ENCODE measurements around the gene MYH11. TPM values are rescaled to one million over a fixed set of nuclear protein-coding genes. Genes with fewer than 3 reads are reported as not detected.

Gene MYH11
- total and polyA plus RNA-seq, 2 of the 13 experiments (the other 11 are each of a cell fraction or from before 2014, with no cell fraction given): not detected

GRCh38 chr16:15888072-15888976 is 31.5 kb upstream of the MYH11 start, which contains the start of gene CEP20 (continued):
- TF ChIP-seq ZFP82 (CRISPR knock-in tag; IDR thresholded peaks at IDR 0.05; ENCODE audit: borderline replicate concordance) (no peak; the same call in 1 of the 2 replicates), IRF2 (CRISPR knock-in tag; IDR thresholded peaks at IDR 0.05) (peak; percentile 69; the same call in 1 of the 2 replicates), ZNF687 (CRISPR knock-in tag; IDR thresholded peaks at IDR 0.05) (peak; percentile 88), AGO2 (optimal IDR thresholded peaks at IDR 0.05; ENCODE audit: low read depth, low read length) (peak; percentile 73), KAT7 (CRISPR knock-in tag; IDR thresholded peaks at IDR 0.05; ENCODE audit: borderline replicate concordance) (0 out of 2 replicates have a peak, but pooled peaks have one; percentile 33), RCOR2 (CRISPR knock-in tag; IDR thresholded peaks at IDR 0.05) (no peak), POGZ (CRISPR knock-in tag; IDR thresholded peaks at IDR 0.05) (peak; percentile 80; the same call in 1 of the 2 replicates), RARG (CRISPR knock-in tag; IDR thresholded peaks at IDR 0.05; ENCODE audit: low read depth) (no peak), DRAP1 (CRISPR knock-in tag; IDR thresholded peaks at IDR 0.05) (peak; percentile 98), ZNF207 (IDR thresholded peaks at IDR 0.05; ENCODE audit: borderline replicate concordance) (no peak), HOXA3 (CRISPR knock-in tag; IDR thresholded peaks at IDR 0.05) (peak; percentile 77), CCDC6 (CRISPR knock-in tag; IDR thresholded peaks at IDR 0.05) (peak; percentile 59; the same call in 1 of the 2 replicates), SOX6 (IDR thresholded peaks at IDR 0.05) (no peak), SOX6 (CRISPR knock-in tag; IDR thresholded peaks at IDR 0.05) (peak; percentile 12; the same call in 1 of the 2 replicates), XBP1 (CRISPR knock-in tag; IDR thresholded peaks at IDR 0.05) (no peak), RFX5 (IDR thresholded peaks at IDR 0.05; ENCODE audit: low read depth, low read length) (peak; percentile 75), ZNF30 (CRISPR knock-in tag; IDR thresholded peaks at IDR 0.05) (no peak; the same call in 1 of the 2 replicates), SP5 (CRISPR knock-in tag; IDR thresholded peaks at IDR 0.05; ENCODE audit: borderline replicate concordance, low read depth) (peak; percentile 95), PRDM4 (CRISPR knock-in tag; IDR thresholded peaks at IDR 0.05; ENCODE audit: borderline replicate concordance) (0 out of 2 replicates have a peak, but pooled peaks have one; percentile 30)
- TF ChIP-seq, protein P1, sequence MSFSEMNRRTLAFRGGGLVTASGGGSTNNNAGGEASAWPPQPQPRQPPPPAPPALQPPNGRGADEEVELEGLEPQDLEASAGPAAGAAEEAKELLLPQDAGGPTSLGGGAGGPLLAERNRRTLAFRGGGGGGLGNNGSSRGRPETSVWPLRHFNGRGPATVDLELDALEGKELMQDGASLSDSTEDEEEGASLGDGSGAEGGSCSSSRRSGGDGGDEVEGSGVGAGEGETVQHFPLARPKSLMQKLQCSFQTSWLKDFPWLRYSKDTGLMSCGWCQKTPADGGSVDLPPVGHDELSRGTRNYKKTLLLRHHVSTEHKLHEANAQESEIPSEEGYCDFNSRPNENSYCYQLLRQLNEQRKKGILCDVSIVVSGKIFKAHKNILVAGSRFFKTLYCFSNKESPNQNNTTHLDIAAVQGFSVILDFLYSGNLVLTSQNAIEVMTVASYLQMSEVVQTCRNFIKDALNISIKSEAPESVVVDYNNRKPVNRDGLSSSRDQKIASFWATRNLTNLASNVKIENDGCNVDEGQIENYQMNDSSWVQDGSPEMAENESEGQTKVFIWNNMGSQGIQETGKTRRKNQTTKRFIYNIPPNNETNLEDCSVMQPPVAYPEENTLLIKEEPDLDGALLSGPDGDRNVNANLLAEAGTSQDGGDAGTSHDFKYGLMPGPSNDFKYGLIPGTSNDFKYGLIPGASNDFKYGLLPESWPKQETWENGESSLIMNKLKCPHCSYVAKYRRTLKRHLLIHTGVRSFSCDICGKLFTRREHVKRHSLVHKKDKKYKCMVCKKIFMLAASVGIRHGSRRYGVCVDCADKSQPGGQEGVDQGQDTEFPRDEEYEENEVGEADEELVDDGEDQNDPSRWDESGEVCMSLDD (CRISPR knock-in tag; IDR thresholded peaks at IDR 0.05; ENCODE audit: borderline replicate concordance): peak; percentile 70; the same call in 1 of the 2 replicates

Data from HepG2 (cell line).